Thyroid gland (tissue), 4 donors: ENCODE measurements around the gene CEACAM3. TPM values are rescaled to one million over a fixed set of nuclear protein-coding genes. Genes with fewer than 3 reads are reported as not detected.
A peak's percentile ranks its signal among the peaks of the same experiment; 100 is the strongest.

Experiments
- DNase-seq, 2 donors: peaks; one replicate each; pipeline ENCODE4 v3.0.0-alpha.2; 2019
- H3K27ac ChIP-seq, 3 donors: fragments of 200-600 bp; sonication (generic); 1 replicate in 2 of 3; 2 replicates in 1 of 3; pipeline ENCODE4 v1.5.1; 2016 to 2019; ENCODE audit warnings: mild to moderate bottlenecking in 1 of 3, moderate library complexity in 1 of 3
- H3K27me3 ChIP-seq: fragments of 200-600 bp; sonication (generic); one replicate; pipeline ENCODE4 v1.5.1; 2019
- H3K36me3 ChIP-seq, 2 donors: fragments of 200-600 bp; sonication (generic); one replicate each; pipeline ENCODE4 v1.5.1; 2016 to 2019
- H3K4me1 ChIP-seq, 2 donors: fragments of 200-600 bp; sonication (generic); one replicate each; pipeline ENCODE4 v1.5.1; 2017 to 2019
- H3K4me3 ChIP-seq, 3 donors: fragments of 200-600 bp; sonication (generic); replicated peaks in 1 of 3; 1 replicate in 2 of 3; 2 replicates in 1 of 3; pipeline ENCODE4 v1.5.1; 2016; ENCODE audit warnings: mild to moderate bottlenecking in 1 of 3
- H3K9me3 ChIP-seq: fragments of 200-600 bp; sonication (generic); one replicate; pipeline ENCODE4 v1.5.1; 2017
- POLR2A ChIP-seq, 2 donors: fragments of 450-650 bp; IDR thresholded peaks; one replicate each; pipeline ENCODE4 v1.6.1; 2017; ENCODE audit warnings: antibody characterized with exemption in 2 of 2, mild to moderate bottlenecking in 2 of 2, moderate library complexity in 1 of 2
- WGBS, 2 donors: methylation state at CpG; one replicate each; pipeline ENCODE4 v1.1.5; 2017; 5-methylcytosine and 5-hydroxymethylcytosine counted together
- intact Hi-C: fragments of 100-400 bp; cut with DNase I; formaldehyde crosslinking; loops from one replicate; pipeline ENCODE4 v1.15.1; 2023
- total RNA-seq, 4 donors: library from RNA; depleted of rRNA; stranded (reverse); fragments of >200 nt; gene quantifications; one replicate each; pipeline ENCODE4 v1.2.3, GENCODE V29; 2016
- TF ChIP-seq, protein P1 (sequence below), 6 experiments: fragments of 200-600 bp in 3 of 6; fragments of 450-650 bp in 3 of 6; sonication (generic) in 3 of 6; IDR thresholded peaks; one replicate each; pipeline ENCODE4 v1.5.1; 2016 to 2019; ENCODE audit warnings: antibody characterized with exemption in 6 of 6, mild to moderate bottlenecking in 2 of 6, inconsistent platforms in 1 of 6, moderate library complexity in 1 of 6

CEACAM3 gene
- total RNA-seq, 4 donors from 2014 or later, result not detected

DNA sequence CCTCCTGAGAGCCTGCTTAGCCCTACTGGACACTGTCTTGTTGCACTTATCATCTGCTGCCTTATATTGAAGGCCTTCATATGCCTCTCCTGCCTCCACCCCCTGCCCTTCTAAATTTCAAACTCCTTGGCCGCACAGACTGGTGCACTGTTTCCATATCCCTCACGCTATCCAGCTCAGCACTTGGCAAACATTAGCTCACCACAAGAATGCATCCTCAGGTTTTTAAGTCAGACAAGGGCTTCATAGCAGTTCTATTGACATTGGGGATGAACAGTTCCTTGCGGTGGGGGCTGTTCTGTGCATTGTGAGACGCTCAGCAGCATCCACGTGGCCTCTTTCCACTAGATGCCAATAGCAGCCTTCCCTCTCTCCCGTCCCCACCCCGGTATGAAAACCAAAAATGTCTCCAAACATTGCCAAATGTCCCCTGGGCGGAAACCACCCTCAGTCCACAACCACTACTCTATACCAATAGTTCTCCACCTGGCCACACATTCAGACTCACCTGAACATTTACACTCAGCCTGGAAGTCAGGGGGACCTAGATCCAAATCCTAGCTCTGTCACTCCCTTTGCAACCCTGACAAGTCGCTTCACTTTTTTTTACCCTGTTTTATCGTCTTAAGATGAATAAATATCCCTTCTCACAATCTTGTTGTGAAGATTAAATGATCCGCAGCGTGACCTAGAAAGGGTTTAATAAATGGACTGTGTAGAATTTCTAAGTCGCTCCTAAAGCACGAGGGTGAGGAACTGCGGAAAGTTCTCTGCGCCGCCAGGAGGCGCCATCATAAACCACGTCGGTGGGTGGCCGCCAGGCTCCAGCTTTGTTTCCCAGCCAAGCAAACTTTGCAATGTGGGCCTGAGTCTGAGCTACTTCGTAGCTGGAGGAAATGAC is 3.6 kb upstream of the CEACAM3 start:
- intact Hi-C loops, result no loop called here
- H3K27ac ChIP-seq, result no peak overlapping the region
- peak; percentile 68 to 71 for DNase-seq
- H3K27me3 ChIP-seq, result no peaks in the 10 kb centered on the region
- no peaks in the 10 kb centered on the region for H3K36me3 ChIP-seq
- no peak for TF ChIP-seq POLR2A (IDR thresholded peaks at IDR 0.05)
- TF ChIP-seq, protein P1, sequence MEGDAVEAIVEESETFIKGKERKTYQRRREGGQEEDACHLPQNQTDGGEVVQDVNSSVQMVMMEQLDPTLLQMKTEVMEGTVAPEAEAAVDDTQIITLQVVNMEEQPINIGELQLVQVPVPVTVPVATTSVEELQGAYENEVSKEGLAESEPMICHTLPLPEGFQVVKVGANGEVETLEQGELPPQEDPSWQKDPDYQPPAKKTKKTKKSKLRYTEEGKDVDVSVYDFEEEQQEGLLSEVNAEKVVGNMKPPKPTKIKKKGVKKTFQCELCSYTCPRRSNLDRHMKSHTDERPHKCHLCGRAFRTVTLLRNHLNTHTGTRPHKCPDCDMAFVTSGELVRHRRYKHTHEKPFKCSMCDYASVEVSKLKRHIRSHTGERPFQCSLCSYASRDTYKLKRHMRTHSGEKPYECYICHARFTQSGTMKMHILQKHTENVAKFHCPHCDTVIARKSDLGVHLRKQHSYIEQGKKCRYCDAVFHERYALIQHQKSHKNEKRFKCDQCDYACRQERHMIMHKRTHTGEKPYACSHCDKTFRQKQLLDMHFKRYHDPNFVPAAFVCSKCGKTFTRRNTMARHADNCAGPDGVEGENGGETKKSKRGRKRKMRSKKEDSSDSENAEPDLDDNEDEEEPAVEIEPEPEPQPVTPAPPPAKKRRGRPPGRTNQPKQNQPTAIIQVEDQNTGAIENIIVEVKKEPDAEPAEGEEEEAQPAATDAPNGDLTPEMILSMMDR (IDR thresholded peaks at IDR 0.05), result peak in 5 of 6 experiments; percentile 38 to 77 (median 72)
- no peaks in the 10 kb centered on the region for H3K9me3 ChIP-seq
- no peak overlapping the region for H3K4me3 ChIP-seq
- peaks cover 1% of the 10 kb centered on the region in 2 donors for H3K4me1 ChIP-seq
- 30 to 32% methylated on average over 22 of the region's 22 CpGs for WGBS, 2 donors

DNA sequence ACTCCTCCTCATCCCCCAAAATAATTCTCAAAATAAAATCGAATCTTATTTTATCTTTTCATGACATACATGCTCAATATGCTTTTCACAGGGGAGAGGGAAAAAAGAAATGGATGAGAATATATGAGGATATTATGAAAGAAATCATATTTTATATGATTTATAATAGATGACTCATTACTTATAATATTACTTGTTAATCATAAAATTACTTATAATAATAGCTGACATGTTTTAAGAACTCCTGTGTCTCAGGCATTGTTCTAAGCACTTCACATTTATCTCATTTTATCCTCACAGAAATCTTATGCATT is 3.0 kb upstream of the CEACAM3 start:
- H3K4me1 ChIP-seq, result peaks cover 7 to 8% of the 10 kb centered on the region in 2 donors
- WGBS, 2 donors, result 4 to 6% methylated on average over 1 of the region's 1 CpG
- DNase-seq, result no peak
- no peak overlapping the region for H3K4me3 ChIP-seq
- intact Hi-C loops, result no loop called here
- no peak overlapping the region for H3K27ac ChIP-seq
- no peaks in the 10 kb centered on the region for H3K36me3 ChIP-seq
- H3K9me3 ChIP-seq, result no peaks in the 10 kb centered on the region
- H3K27me3 ChIP-seq, result no peaks in the 10 kb centered on the region
- no peak for TF ChIP-seq POLR2A (IDR thresholded peaks at IDR 0.05)
- TF ChIP-seq, protein P1 (IDR thresholded peaks at IDR 0.05), result no peak

DNA sequence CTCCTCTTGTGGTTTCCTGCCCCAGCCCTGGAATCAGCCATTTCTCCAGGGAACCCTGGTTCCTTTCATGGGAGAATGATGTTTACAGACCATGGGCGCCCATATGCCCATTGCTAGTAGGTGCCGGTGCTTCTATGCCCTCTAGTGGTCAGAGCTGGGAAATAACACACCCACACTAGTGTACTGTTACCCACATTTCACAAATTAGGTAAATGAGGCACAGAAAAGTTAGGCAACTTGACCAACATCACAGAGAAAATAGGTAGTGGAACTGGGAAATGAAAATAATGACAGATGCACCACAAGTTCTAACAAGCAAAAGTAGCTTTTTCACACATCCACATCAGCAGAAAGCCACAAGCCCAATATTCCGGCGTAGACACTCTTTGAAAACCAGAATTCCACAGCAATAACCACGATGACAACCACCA is 1.3 kb upstream of the CEACAM3 start:
- no peak overlapping the region for H3K27ac ChIP-seq
- H3K36me3 ChIP-seq, result no peaks in the 10 kb centered on the region
- peaks cover 22 to 23% of the 10 kb centered on the region in 2 donors for H3K4me1 ChIP-seq
- no peaks in the 10 kb centered on the region for H3K9me3 ChIP-seq
- peak; percentile 49 to 51 for DNase-seq
- H3K4me3 ChIP-seq, result no peak overlapping the region
- intact Hi-C loops, result no loop called here
- TF ChIP-seq, protein P1 (IDR thresholded peaks at IDR 0.05), result peak; percentile 55 to 83 (median 70)
- TF ChIP-seq POLR2A (IDR thresholded peaks at IDR 0.05), result no peak
- 50 to 53% methylated on average over 5 of the region's 5 CpGs for WGBS, 2 donors
- no peaks in the 10 kb centered on the region for H3K27me3 ChIP-seq

DNA sequence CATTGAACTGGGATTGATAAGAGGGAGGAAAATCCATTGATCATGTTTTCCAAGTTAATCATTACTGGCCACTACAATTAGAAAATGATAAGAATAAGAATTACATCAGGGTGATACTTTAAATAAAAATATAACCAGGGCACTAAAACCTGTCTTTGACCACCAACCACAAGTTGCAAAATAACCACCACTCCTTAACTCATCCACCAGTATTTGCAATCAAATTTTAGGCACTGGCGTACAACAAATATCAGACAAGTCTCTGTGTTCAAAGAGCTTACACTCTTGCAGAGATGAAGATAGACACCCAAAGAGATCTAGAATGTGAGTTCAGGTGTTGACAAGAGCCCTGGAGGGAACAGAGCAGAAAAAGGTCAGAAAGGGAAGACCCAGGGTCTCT is 514 bp downstream of the CEACAM3 start:
- H3K27me3 ChIP-seq, result no peaks in the 10 kb centered on the region
- no peak overlapping the region for H3K27ac ChIP-seq
- no peak for DNase-seq
- no peaks in the 10 kb centered on the region for H3K9me3 ChIP-seq
- intact Hi-C loops, result no loop called here
- H3K4me1 ChIP-seq, result peaks cover 25 to 26% of the 10 kb centered on the region in 2 donors
- H3K36me3 ChIP-seq, result no peaks in the 10 kb centered on the region
- 82 to 87% methylated on average over 1 of the region's 1 CpG for WGBS, 2 donors
- H3K4me3 ChIP-seq, result no peak overlapping the region
- TF ChIP-seq, protein P1 (IDR thresholded peaks at IDR 0.05), result no peak
- no peak for TF ChIP-seq POLR2A (IDR thresholded peaks at IDR 0.05)

DNA sequence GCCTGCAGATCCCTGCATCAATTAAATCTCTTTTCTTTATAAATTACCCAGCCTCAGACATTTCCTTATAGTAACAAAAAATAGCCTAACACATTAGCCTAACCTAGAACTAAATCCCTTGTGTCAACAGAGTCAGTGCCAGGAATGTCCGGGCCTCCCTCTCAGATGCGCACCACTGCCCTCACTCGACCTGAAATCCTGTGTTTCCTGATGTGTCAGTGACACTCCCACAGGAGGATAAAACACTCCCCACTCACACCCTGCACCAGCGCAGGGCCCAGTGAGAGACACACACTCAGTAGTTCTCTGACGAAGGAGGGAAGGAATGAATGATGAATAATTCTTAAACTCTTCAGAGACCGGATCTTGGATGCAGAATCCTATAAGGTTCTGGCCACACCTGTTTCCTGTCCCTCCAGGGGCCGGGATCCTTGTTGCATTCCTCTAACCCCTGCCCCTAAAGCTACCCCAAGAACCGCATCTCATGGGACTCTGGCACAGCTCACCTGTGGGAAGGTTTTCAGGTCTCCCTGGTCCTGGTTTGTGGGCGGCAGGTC is 3.1 kb downstream of the CEACAM3 start:
- Histone ChIP-seq H3K36me3 (no peaks in the 10 kb centered on the region), H3K27me3 (no peaks in the 10 kb centered on the region), H3K4me3 (no peak overlapping the region), H3K27ac (peak overlapping the region; percentile 67 to 96 (median 95)), H3K4me1 (peaks cover 25 to 32% of the 10 kb centered on the region in 2 donors), H3K9me3 (no peaks in the 10 kb centered on the region)
- TF ChIP-seq, protein P1 (IDR thresholded peaks at IDR 0.05), result no peak
- TF ChIP-seq POLR2A (IDR thresholded peaks at IDR 0.05), result peak in 1 of 2 donors; percentile 17
- intact Hi-C loops, result no loop called here
- 29 to 36% methylated on average over 9 of the region's 9 CpGs for WGBS, 2 donors
- peak; percentile 94 for DNase-seq
